Measurements from ENCODE around the gene SEPTIN3. TPM values are rescaled to one million over a fixed set of nuclear protein-coding genes. Genes with fewer than 3 reads are reported as not detected.

The SEPTIN3 gene
- total and polyA plus RNA-seq, 10 of the 15 experiments (the other 5 are each of a cell fraction or from before 2014, with no cell fraction given) = 0.05 to 3.1 (median 0.87) TPM

- in situ Hi-C loops (cut with MboI) (no loop called here), intact Hi-C loops (cut with micrococcal nuclease; ENCODE audit: unreplicated experiment) (loop anchor here (5.0 kb wide), 1 partner anchor 91 kb away; the partner anchor contains the start of gene SREBF2)
- no peak overlapping the region for H2AFZ ChIP-seq (ENCODE audit: control insufficient read depth, low read depth, low read length)
- no peaks in the 10 kb centered on the region for H3K9me3 ChIP-seq (replicated peaks; ENCODE audit: control insufficient read depth, insufficient read depth, low read length)
- CTCF ChIA-PET = interaction anchor here (0.9 to 11.0 kb wide), 11 partner anchors 9 to 227 kb away, joined by 3 to 234 read pairs (median 5); no protein-coding TSS in a partner anchor
- H3K4me2 ChIP-seq (ENCODE audit: control insufficient read depth, insufficient read depth) = peak overlapping the region; percentile 79
- DNase-seq (ENCODE audit: low read depth, low spot score) = no peak
- ATAC-seq = no peak
- H3K9ac ChIP-seq (ENCODE audit: control insufficient read depth, insufficient read depth, low read length) = peak overlapping the region; percentile 93
- WGBS (ENCODE audit: insufficient coverage, insufficient replicate concordance, low lambda C conversion rate, missing lambda C conversion rate) = 19% methylated on average over 14 of the region's 14 CpGs
- peaks cover 44% of the 10 kb centered on the region for H3K79me2 ChIP-seq (ENCODE audit: control insufficient read depth, insufficient read depth, low read length)
- H4K20me1 ChIP-seq (ENCODE audit: control insufficient read depth, insufficient read depth) = no peaks in the 10 kb centered on the region
- H3K27me3 ChIP-seq (replicated peaks in 1 of 2; ENCODE audit: control insufficient read depth in 2 of 2, insufficient read depth in 2 of 2, low read length in 1 of 2) = no peaks in the 10 kb centered on the region
- H3K4me3 ChIP-seq = peak overlapping the region; percentile 58
- H3K4me1 ChIP-seq (ENCODE audit: control insufficient read depth, insufficient read depth, low read length) = peaks cover 64% of the 10 kb centered on the region
- H3K27ac ChIP-seq (ENCODE audit: control insufficient read depth, insufficient read depth) = peak overlapping the region; percentile 71
- TSS peak; percentile 70 for BruUV-seq (replicated peaks)
- RAD21 ChIA-PET (ENCODE audit: unreplicated experiment) = interaction anchor here (0.5 to 11.6 kb wide), 20 partner anchors 9 to 513 kb away, joined by 3 to 408 read pairs (median 4); partner anchors contain the start of genes CCDC134, CENPM, MEI1 and SMIM45
- SMC1A ChIA-PET (ENCODE audit: uncharacterized antibody, unreplicated experiment) = interaction anchor here (0.9 to 15.4 kb wide), 9 partner anchors 9 to 225 kb away, joined by 3 to 321 read pairs (median 5); partner anchors contain the start of genes CENPM, MEI1, SMIM45 and SREBF2
- POLR2A ChIA-PET = interaction anchor here (0.6 to 15.3 kb wide), 19 partner anchors 9 to 571 kb away, joined by 3 to 599 read pairs (median 6); partner anchors contain the start of genes CCDC134, CENPM, SHISA8 and SNU13
- H3K36me3 ChIP-seq (ENCODE audit: control insufficient read depth in 2 of 2, insufficient read depth in 2 of 2, low read length in 1 of 2) = 0 out of 4 replicates have a peak, but pooled peaks cover 0 to 9% of the 10 kb centered on the region in 2 experiments
- FAIRE-seq = no peak
- TF ChIP-seq SMARCA5 (IDR thresholded peaks at IDR 0.05) = no peak
- no peak for TF ChIP-seq TCF12 (IDR thresholded peaks at IDR 0.05; ENCODE audit: low read depth, low read length)
- TF ChIP-seq SMAD1 (IDR thresholded peaks at IDR 0.05; ENCODE audit: low read depth, partially characterized antibody) = peak; percentile 36
- TF ChIP-seq HSF1 (IDR thresholded peaks at IDR 0.05; ENCODE audit: low read depth, low read length) = no peak
- TF ChIP-seq MLLT1 (IDR thresholded peaks at IDR 0.05) = no peak
- peak; percentile 94 for TF ChIP-seq PAX8 (IDR thresholded peaks at IDR 0.05)
- no peak for TF ChIP-seq E4F1 (IDR thresholded peaks at IDR 0.05; ENCODE audit: borderline replicate concordance, partially characterized antibody)
- no peak for TF ChIP-seq PRDM15 (CRISPR knock-in tag; IDR thresholded peaks at IDR 0.05)
- no peak; the same call in 1 of the 2 replicates for TF ChIP-seq POLR2AphosphoS2 (IDR thresholded peaks at IDR 0.05; ENCODE audit: low read depth, low read length)
- no peak for TF ChIP-seq E2F4 (IDR thresholded peaks at IDR 0.05; ENCODE audit: low read depth, low read length)
- TF ChIP-seq SIX5 (IDR thresholded peaks at IDR 0.05; ENCODE audit: low read depth, low read length, severe bottlenecking) = no peak
Measured at GRCh38 chr22:41923595-41924276, 45.5 kb upstream of the SEPTIN3 start.

Measured in GM12878 (cell line).